Gastrocnemius medialis (tissue), 4 donors: Measurements from ENCODE around the gene IQCB1. TPM values are rescaled to one million over a fixed set of nuclear protein-coding genes. Genes with fewer than 3 reads are reported as not detected.

Experiments used
- ATAC-seq, 2 donors: fragments of 150-250 bp; one replicate each; pipeline ENCODE4 v1.9.1; 2016
- DNase-seq, 2 donors: peaks; one replicate each; pipeline ENCODE4 v3.0.0-alpha.2; 2019
- H3K27ac ChIP-seq, 4 donors: fragments of 200-600 bp; sonication (generic); 1 replicate in 1 of 4; 2 replicates in 3 of 4; pipeline ENCODE4 v1.5.1; 2016 to 2018; ENCODE audit warnings: mild to moderate bottlenecking in 2 of 4, moderate library complexity in 1 of 4
- H3K27me3 ChIP-seq, 3 donors: fragments of 200-600 bp; sonication (generic) in 2 of 3; 1 replicate in 1 of 3; 2 replicates in 2 of 3; pipeline versions ENCODE4 v1.5.1 to v1.6.0; 2016 to 2019; ENCODE audit warnings: mild to moderate bottlenecking in 1 of 3, moderate library complexity in 1 of 3
- H3K36me3 ChIP-seq, 2 donors: fragments of 200-600 bp; sonication (generic) in 1 of 2; one replicate each; pipeline ENCODE4 v1.5.1; 2017 to 2018
- H3K4me1 ChIP-seq, 2 donors: fragments of 200-600 bp; sonication (generic) in 1 of 2; one replicate each; pipeline ENCODE4 v1.5.1; 2016 to 2017; ENCODE audit warnings: mild to moderate bottlenecking in 2 of 2
- H3K4me3 ChIP-seq, 4 donors: fragments of 200-600 bp; sonication (generic) in 3 of 4; 1 replicate in 1 of 4; 2 replicates in 3 of 4; pipeline ENCODE4 v1.5.1; 2016 to 2019; ENCODE audit warnings: mild to moderate bottlenecking in 2 of 4
- H3K9me3 ChIP-seq, 3 donors: fragments of 200-600 bp; sonication (generic) in 2 of 3; 1 replicate in 1 of 3; 2 replicates in 2 of 3; pipeline ENCODE4 v1.5.1; 2016 to 2019
- POLR2A ChIP-seq, 2 donors: fragments of 450-650 bp; IDR thresholded peaks; one replicate each; pipeline ENCODE4 v1.6.1; 2017; ENCODE audit warnings: antibody characterized with exemption in 2 of 2, mild to moderate bottlenecking in 2 of 2, moderate library complexity in 2 of 2
- in situ Hi-C, 4 donors: fragments of 200-750 bp; cut with MboI; loops; one replicate each; pipeline versions ENCODE4 v1.15.0 to v1.8.0; 2017; ENCODE audit warnings: low sequenced_read_pairs in 4 of 4
- intact Hi-C: fragments of 100-400 bp; cut with DNase I; formaldehyde crosslinking; loops from one replicate; pipeline ENCODE4 v1.15.1; 2023; ENCODE audit warnings: low total_unique reads
- total RNA-seq, 4 donors: library from RNA; depleted of rRNA; stranded (reverse); fragments of >200 nt; gene quantifications; one replicate each; pipeline versions ENCODE4 v1.1.0 to v1.2.3, GENCODE V29; 2016
- TF ChIP-seq, protein P1 (sequence below), 5 experiments: fragments of 450-650 bp in 3 of 5; fragments of 200-600 bp in 2 of 5; sonication (generic) in 2 of 5; IDR thresholded peaks in 4 of 5; conservative IDR thresholded peaks in 1 of 5; 1 replicate in 4 of 5; 2 replicates in 1 of 5; pipeline ENCODE4 v1.5.1; 2016 to 2019; ENCODE audit warnings: antibody characterized with exemption in 5 of 5, mild to moderate bottlenecking in 3 of 5, moderate library complexity in 3 of 5

Gene IQCB1
- total RNA-seq, 4 donors from 2014 or later: 8.8 to 14.0 (median 11.8) TPM

GRCh38 chr3:121852256-121852655, 17.4 kb upstream of the IQCB1 start:
- Histone ChIP-seq H3K9me3 (no peaks in the 10 kb centered on the region), H3K36me3 (peaks cover 0 to 4% of the 10 kb centered on the region in 2 donors), H3K4me3 (no peak overlapping the region), H3K4me1 (peaks cover 0 to 4% of the 10 kb centered on the region in 2 donors), H3K27me3 (no peaks in the 10 kb centered on the region), H3K27ac (no peak overlapping the region)
- intact Hi-C loops (no loop called here), in situ Hi-C loops (no loop called here)
- ATAC-seq: no peak
- DNase-seq: no peak
- TF ChIP-seq, protein P1, sequence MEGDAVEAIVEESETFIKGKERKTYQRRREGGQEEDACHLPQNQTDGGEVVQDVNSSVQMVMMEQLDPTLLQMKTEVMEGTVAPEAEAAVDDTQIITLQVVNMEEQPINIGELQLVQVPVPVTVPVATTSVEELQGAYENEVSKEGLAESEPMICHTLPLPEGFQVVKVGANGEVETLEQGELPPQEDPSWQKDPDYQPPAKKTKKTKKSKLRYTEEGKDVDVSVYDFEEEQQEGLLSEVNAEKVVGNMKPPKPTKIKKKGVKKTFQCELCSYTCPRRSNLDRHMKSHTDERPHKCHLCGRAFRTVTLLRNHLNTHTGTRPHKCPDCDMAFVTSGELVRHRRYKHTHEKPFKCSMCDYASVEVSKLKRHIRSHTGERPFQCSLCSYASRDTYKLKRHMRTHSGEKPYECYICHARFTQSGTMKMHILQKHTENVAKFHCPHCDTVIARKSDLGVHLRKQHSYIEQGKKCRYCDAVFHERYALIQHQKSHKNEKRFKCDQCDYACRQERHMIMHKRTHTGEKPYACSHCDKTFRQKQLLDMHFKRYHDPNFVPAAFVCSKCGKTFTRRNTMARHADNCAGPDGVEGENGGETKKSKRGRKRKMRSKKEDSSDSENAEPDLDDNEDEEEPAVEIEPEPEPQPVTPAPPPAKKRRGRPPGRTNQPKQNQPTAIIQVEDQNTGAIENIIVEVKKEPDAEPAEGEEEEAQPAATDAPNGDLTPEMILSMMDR (IDR thresholded peaks at IDR 0.05 in 4 of 5, conservative IDR thresholded peaks at IDR 0.05 in 1 of 5): no peak
- TF ChIP-seq POLR2A (IDR thresholded peaks at IDR 0.05): no peak

DNA sequence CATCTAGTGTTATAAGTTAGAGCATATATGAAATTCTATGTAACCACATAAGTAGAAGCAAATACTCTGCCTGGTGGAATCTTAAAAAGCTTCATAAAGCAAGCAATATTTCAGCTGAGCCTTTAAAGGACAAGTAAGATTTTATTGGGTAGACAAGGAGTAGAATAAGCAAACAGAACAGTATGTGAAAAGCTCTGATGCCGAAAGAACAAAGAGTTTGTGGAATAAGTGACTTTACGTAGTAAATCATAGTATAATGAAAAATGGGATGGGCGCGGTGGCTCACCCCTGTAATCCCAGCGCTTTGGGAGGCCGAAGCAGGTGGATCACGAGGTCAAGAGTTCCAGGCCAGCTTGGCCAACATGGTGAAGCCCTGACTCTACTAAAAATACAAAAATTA, 10.0 kb upstream of the IQCB1 start:
- Histone ChIP-seq H3K4me1 (no peaks in the 10 kb centered on the region), H3K27me3 (no peaks in the 10 kb centered on the region), H3K27ac (no peak overlapping the region), H3K4me3 (no peak overlapping the region), H3K9me3 (no peaks in the 10 kb centered on the region), H3K36me3 (peaks cover 0 to 5% of the 10 kb centered on the region in 2 donors)
- intact Hi-C loops (no loop called here), in situ Hi-C loops (loop anchor here in 2 of 4 donors (25.0 kb wide), 1 partner anchor 308 kb away; the partner anchor contains the start of gene POLQ (in 2 of the 2))
- ATAC-seq (no peak), DNase-seq (no peak)
- TF ChIP-seq, protein P1 (IDR thresholded peaks at IDR 0.05 in 4 of 5, conservative IDR thresholded peaks at IDR 0.05 in 1 of 5): no peak
- TF ChIP-seq POLR2A (IDR thresholded peaks at IDR 0.05): no peak

GRCh38 chr3:121839962-121840361, 5.1 kb upstream of the IQCB1 start:
- Histone ChIP-seq H3K9me3 (no peaks in the 10 kb centered on the region), H3K4me1 (peaks cover 6 to 8% of the 10 kb centered on the region in 2 donors), H3K27ac (no peak overlapping the region), H3K4me3 (no peak overlapping the region), H3K36me3 (peaks cover 0 to 4% of the 10 kb centered on the region in 2 donors), H3K27me3 (no peaks in the 10 kb centered on the region)
- intact Hi-C loops: loop anchor here (10.0 kb wide), 1 partner anchor 545 kb away; the partner anchor contains the start of genes FAM162A and MIX23
- DNase-seq (no peak), ATAC-seq (no peak)
- in situ Hi-C loops: loop anchor here in 2 of 4 donors (25.0 kb wide), 1 partner anchor 303 kb away; the partner anchor contains the start of gene POLQ (in 2 of the 2)
- TF ChIP-seq, protein P1 (IDR thresholded peaks at IDR 0.05 in 4 of 5, conservative IDR thresholded peaks at IDR 0.05 in 1 of 5): no peak
- TF ChIP-seq POLR2A (IDR thresholded peaks at IDR 0.05): no peak

DNA sequence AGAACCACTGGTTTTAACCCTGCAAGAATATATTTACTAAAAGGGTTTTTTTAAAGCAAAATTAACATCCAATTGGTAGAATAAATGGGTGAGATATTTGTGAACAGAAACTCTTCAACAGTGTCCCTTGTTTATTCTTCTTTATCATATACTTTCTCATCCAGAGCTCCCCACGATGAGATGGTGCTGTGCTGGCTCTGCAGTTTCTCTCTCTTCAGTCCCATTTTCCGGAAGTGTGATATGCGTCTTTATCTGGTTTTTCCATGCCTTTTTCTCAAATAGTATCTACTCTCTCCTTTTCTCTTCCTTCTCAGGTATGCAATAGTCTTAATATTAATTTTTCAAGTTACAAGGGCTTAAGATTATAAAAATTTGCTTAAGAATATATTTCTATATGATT, 1.6 kb upstream of the IQCB1 start:
- Histone ChIP-seq H3K4me3 (no peak overlapping the region), H3K36me3 (peaks cover 0 to 8% of the 10 kb centered on the region in 2 donors), H3K9me3 (no peaks in the 10 kb centered on the region), H3K27ac (no peak overlapping the region), H3K4me1 (peaks cover 13 to 22% of the 10 kb centered on the region in 2 donors), H3K27me3 (no peaks in the 10 kb centered on the region)
- no peak for TF ChIP-seq POLR2A (IDR thresholded peaks at IDR 0.05)
- TF ChIP-seq, protein P1 (IDR thresholded peaks at IDR 0.05 in 4 of 5, conservative IDR thresholded peaks at IDR 0.05 in 1 of 5): no peak
- DNase-seq (no peak), ATAC-seq (no peak)
- intact Hi-C loops (loop anchor here (10.0 kb wide), 1 partner anchor 548 kb away; the partner anchor contains the start of genes FAM162A and MIX23), in situ Hi-C loops (loop anchor here in 2 of 4 donors (25.0 kb wide), 1 partner anchor 299 kb away; the partner anchor contains the start of gene POLQ (in 2 of the 2))
